Mucosa of gallbladder (tissue), 1 donor: ENCODE data around the gene STX11. TPM values are rescaled to one million over a fixed set of nuclear protein-coding genes. Genes with fewer than 3 reads are reported as not detected.
A peak's percentile ranks its signal among the peaks of the same experiment; 100 is the strongest.

Experiments used
- DNase-seq: peaks from one replicate; pipeline ENCODE4 v3.0.0-alpha.2; 2020; ENCODE audit warnings: low spot score
- total RNA-seq: library from RNA; stranded (reverse); gene quantifications from one replicate; pipeline ENCODE4 v1.2.1, GENCODE V29; 2021
- donor health status: DM: no; HTN: no; CAD: no.

Gene STX11
- total RNA-seq, 1 donor from 2014 or later, result 2.9 TPM

DNA sequence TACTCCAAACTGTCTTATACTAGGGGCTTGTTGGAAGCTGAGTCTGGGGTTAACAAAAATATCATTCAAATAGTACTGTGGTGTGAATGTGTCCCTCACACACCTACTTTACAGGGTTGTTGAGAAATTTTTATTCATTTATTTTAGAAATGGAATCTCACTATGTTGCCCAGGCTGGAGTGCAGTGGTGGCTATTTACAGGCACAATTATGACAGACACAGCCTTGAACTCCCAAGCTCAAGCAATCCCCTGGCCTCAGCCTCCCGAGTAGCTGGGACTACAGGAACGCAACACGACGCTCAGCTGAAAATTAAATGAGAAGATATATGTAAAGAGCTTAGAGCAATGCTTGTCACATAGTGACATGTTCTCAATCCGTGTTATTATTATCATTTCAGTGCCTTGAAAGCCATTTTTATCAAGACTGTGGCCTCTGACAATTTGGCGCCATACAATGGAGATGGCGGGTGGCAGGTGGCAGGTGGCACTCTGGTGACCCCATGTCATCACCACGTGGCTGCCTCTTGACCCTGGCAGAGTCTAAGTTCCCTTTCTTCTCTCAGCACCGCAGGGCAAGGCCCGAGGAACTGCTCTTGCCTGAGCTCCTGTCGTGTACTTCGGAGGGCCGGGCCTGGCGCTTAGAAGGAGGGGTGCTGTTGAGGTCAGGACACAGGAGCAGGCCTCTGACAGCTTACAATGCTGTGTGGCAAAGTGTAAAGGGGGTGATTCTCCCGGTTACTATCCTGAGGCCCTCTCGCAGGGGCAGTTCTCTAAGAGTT, 64.5 kb downstream of the STX11 start:
- no peak for DNase-seq

DNA sequence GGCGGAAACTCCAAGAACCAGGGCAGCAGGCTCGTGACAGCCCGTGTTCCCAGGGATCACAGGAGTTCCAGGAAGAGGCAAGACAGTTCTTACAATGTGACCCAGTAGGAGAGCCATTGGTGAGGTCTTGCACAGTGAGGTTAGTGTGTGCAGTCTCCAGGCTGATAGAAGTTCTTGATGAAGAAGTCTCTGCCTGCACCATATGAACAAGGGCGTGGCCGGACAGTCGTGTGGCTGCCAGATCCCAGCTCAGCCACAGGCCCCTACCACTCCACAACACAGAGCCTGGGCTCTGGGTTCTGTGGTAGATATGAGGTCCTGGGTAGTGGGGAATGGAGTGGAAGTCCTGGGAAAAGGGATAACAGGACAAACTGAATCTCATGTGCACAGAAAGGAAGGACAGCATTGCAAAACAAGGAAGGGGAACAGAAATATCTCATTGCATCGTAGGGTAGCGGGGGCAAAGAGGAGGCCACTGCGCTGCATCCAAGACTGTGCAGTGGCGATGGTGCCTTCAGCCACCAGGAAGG, 65.2 kb downstream of the STX11 start:
- DNase-seq, result peak; percentile 16

DNA sequence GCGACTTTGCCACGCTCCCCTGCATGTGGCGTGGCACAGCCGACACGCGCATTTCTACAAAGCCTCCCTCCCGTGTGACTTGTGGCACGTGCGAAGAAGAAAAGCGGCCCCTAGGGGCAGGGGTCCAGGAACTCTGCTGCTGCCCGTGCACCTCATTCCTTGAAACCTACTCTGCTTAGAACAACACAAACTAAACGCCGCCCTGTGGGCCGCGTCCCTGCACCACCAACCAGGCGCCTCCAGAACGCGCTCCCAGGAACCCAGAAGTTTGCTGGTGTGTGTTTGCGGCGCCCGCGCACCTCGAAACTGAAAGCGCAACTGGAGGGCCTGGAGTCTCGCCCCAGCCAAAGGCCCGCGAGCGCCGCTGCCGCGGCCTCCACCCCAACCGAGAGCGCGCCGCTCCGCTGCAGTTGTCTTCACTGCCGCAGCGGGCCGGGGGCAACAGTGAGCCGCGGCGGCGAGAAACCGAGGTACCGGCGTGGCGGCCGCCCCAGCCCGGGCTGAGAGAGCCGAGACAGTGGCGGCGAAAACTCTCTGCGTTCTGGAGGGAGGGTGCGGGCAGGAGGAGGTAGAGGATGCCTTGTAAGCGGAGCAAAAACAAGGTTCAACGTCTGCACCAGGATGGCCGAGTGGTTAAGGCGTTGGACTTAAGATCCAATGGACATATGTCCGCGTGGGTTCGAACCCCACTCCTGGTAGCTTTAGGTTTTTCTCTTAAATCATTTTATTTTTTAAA, 65.8 kb downstream of the STX11 start:
- DNase-seq, result peak; percentile 97

DNA sequence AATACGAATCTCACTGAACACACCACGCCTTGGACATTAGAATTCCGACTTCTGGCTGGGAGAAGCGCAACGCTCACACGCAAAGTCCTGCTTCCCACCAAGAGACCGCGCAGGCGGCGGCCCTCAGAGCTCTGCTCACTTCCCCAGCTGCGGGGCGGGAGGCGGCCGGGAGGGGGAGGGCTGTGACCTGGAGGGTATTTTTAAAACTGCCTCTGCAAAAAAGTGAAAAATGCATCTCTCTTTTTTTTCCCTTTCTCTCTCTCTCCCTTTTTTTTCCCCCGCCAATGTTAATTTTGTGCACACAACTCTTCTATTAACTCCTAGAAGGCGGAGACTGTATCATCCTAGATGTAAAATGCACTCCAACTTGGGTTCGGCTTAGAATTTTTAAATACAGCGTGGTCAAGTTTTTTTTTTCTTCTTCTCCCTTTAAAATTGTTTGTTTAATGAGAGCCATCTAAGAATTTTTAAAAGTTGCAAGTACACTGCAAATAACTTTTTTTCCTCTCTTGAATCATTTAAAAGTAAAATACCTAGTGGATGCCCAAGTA, 66.4 kb downstream of the STX11 start:
- no peak for DNase-seq

DNA sequence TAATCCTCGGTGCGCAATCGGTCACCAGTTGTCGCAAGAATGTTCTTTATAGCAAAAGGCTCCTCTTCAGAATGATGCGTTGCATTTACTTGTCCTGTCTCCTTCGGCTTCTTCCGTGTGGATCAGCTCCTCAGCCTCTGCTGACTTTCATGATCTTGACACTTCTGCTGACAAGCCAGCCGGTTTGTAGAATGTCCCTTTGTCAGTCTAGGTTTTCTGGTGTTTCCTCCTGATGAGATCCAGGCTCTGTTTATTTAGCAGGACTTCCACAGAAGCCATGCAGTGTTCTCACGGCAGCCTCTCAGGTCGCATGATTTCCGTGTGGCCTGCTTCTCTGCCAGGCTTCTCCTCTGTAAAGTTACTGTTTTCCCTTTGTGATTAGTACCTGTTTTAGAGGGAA, 66.9 kb downstream of the STX11 start:
- DNase-seq, result no peak

DNA sequence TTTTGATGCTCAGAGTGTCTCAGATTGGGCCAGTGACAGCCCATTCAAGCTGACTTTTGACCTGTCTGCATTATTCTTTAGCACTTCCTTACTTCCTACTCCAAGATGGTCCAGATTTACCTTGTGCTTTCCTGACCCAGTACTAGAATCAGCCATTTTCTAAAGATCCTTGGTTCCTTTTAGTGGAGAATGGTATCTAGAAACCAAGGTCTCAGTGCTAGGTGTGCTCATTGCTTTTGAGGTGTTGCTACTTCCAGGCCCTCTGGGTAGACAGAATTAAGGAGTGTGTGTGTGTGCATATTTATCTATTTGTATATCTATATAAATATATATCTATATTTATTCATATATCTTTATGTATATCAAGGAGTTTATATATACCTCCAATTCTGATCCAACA, 67.5 kb downstream of the STX11 start:
- DNase-seq, result no peak

DNA sequence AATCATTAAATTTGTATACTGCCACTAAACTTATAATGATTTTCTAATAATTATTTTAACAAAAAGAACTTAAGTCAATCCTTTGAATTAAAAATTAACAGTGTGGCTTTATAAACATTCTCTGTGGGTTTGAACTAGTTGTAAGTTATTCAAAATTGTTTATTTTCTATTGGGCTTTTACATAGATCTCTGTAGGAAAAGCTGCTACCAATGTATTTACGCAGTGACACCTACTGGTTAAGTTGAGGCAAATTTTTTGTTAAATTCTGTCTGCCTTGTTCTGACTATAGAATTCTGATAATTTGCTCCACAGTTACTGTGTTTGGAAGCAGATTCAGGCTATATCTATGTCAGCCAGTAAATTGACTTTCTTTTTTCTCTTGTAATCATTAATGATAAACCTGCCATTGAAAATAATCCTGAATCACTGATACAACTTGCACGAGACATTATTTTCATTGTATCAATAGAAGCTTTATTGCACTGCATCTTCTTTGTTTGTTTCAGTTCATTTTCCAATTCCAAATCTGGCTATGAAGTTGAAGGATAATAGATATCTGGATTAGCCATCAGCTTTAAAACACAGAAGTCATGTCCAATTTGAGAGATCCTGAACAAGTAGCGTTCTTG, 68.9 kb downstream of the STX11 start:
- no peak for DNase-seq

DNA sequence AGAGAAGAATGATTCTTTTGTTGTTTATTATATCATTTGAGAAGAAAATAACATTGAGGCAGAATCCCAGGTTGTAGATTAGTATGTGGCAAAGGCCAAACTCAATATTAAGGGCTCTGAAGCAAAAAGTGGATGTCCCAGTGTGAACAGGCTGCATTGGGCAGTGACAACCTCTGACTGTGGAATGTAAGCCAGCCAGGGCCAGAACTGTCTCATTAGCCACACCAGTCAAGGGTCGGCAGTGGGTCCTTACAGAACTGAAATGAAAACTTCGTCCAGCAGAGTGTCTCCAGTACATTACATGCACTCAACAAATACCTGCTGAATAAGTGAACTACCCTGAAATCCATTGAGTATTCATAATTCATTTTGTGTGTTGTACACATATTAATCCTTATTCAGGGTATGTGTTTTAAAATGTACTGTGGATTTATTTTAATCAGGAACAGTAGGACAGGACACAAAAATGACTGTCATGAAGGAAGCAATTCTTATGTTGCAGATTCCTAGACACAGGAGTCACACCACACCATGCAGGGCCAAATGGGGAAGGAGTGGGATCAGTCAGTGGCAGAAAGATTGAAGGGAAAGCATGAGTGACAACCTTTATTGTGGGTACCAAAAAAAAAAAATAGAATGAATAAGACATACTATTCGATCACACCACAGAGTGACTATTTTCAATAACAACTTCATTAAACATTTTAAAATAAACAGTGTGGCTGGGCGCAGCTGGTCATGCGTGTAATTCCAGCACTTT, 69.9 kb downstream of the STX11 start:
- DNase-seq, result no peak

DNA sequence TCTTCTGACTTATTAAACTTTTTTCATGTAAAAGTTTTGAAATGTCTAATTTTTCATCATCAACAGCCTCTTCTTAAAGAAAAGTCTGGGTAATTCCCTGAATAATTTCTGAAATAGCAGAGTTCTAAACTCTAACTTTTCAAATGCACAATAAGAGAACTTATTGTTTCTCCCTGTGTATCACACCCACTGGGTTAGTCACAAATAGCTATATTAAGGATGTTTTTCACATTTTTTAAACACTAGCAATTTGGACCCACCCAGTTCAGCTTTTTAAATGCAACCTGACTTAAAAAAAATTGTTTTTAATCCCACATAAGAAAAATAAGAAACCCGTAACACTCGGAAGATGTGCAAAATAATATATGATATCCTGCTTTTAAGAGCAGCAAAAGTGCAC, 73.4 kb downstream of the STX11 start:
- DNase-seq, result no peak

DNA sequence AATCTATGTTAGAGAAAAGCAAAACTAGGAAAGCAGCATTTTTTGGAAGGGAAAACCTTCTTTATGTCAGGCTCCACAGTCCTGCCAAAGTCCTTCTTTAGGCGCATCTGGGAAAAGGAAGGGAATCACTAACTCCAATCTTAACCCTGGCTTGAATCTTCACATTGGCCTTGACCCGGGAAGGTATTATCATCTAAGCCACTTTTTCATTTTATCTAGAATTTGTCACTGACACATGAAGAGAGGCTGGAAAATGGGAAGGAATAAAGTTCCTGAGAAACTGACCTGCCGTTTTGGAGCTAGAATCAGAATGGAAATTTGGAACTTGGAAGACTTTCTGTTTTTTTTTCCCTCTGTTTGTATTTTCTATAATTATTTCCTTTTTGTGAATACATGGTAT, 81.4 kb downstream of the STX11 start:
- DNase-seq, result no peak

DNA sequence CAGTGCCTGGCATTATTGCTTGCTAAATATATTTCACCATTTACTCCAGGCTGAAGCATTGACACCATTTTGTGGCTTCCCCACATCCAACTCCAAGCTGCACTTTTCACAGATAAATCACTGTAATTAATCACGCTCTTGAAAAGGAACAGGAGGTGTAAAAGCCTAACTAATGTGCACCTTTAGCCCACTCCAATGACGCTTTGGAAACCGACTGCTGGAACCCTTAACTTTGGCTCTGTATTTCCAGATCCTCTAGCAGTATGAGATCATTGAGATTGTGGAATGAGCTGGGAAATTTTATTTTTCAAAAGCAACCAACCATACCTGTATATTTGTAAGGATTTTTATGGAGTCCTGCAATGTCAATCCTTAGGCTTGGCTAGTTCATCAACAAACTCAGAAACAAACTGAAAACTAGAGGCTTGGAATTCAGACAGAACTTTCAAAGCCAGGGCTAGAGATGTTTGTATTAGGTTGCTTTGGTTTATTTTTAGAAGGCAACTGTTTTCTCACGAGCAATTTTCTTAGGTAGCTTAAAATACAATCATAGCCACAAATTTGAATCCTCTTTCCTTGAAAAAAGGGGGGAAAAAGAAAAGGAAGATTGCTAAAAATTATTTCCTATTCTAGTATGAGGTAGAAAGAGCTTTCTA, 82.0 kb downstream of the STX11 start:
- DNase-seq, result no peak

DNA sequence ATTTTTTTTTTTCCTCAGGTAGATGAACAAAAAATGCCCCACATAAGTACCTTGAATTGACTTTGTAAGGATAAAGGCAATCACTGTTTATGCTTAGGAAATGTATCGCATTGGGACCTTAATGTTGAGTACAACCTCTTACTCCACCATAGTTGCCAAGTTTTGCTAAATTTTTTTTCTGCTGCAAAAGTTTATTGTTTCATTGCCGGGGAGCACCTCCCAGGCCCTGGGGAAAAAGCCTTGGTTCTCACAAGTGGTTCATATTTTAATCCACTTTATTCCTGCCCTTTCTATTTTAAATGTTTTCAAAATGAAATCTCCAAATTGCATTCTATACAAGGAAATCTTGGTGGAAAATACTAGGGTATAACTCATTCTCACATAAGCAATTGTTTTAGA, 82.5 kb downstream of the STX11 start:
- no peak for DNase-seq

DNA sequence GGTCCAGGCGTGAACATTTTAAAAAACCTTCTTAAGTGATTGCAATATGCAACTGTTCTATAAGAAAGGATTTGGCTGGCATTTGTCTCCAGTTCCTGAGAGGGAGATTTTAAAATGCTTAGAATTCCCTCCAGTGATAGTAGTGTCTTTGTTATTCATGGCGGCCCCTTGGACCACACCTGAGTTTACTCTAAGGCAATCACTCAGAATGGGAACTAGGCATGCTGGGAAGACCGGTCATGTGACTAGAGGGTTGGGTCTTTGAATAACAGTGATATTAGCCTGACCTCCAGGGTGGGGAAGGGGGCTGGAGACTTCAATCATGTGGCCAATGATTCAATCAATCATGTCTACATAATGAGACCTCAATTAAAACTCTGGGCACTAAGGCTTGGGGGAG, 84.1 kb downstream of the STX11 start:
- no peak for DNase-seq

DNA sequence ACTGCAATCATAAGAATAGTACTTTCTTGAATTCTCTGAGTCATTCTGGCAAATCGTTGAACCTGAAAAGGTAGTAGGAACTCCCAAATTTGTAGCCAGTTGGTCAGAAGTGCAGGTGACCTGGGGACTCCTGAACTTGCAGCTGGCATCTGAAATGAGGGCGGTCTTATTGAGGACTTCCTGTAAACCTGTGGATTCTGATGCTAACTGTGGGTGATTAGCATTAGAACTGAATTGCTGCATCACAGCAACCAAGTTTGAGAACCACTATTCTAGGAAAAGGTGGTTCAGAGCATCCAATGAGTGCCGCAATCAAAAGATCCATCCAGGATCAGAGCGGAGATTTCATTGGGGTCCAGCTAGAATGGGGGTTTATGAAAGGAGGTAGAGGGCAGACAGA, 84.6 kb downstream of the STX11 start:
- DNase-seq, result no peak

Other genes starting within 250 kb of the STX11 start
- gene PLAGL1, start 142.3 kb upstream of the STX11 start, total RNA-seq, result 25.3 TPM
- gene SF3B5, start 54.9 kb upstream of the STX11 start, total RNA-seq, result 124 TPM
- 107 TPM for gene UTRN, start 134.8 kb downstream of the STX11 start, total RNA-seq